Naive thymus-derived CD8-positive, alpha-beta T cell (primary cell): ENCODE results near the gene WNK3. TPM values are rescaled to one million over a fixed set of nuclear protein-coding genes. Genes with fewer than 3 reads are reported as not detected.

Source experiments
- ATAC-seq, 2 donors: fragments of 150-1000 bp; cut with Tn5 transposase in 1 of 2; sonication (Bioruptor Pico), chemical (Tn5 transposase) in 1 of 2; 1 replicate in 1 of 2; 2 replicates in 1 of 2; pipeline ENCODE4 v1.10.0; 2021; ENCODE audit warnings: mild to moderate bottlenecking in 2 of 2, moderate library complexity in 2 of 2
- POLR2A ChIA-PET: fragments of 350-600 bp; sonication (Branson Sonifier 250); formaldehyde crosslinking; loops from one replicate; lab custom pipeline; 2021; ENCODE audit warnings: antibody characterized with exemption; lab: Charles Lee
- DNase-seq, 10 donors: peaks; one replicate each; pipeline versions ENCODE4 v3.0.0 to v3.0.0-alpha.2; 2020 to 2022
- H3K27ac Mint-ChIP-seq, 10 donors: one replicate each; pipeline ENCODE4 v1.8.0; 2020 to 2022; ENCODE audit warnings: mild to moderate bottlenecking in 10 of 10, mixed read lengths in 10 of 10, moderate library complexity in 4 of 10, inconsistent platforms in 1 of 10
- H3K27me3 Mint-ChIP-seq, 5 donors: one replicate each; pipeline ENCODE4 v1.8.0; 2021 to 2022; ENCODE audit warnings: mixed read lengths in 5 of 5
- H3K36me3 Mint-ChIP-seq, 3 donors: one replicate each; pipeline ENCODE4 v1.8.0; 2020 to 2022; ENCODE audit warnings: mixed read lengths in 3 of 3, mild to moderate bottlenecking in 2 of 3, inconsistent platforms in 1 of 3
- H3K4me1 Mint-ChIP-seq, 4 donors: one replicate each; pipeline ENCODE4 v1.8.0; 2021 to 2022; ENCODE audit warnings: mixed read lengths in 4 of 4
- H3K4me3 Mint-ChIP-seq, 10 donors: one replicate each; pipeline ENCODE4 v1.8.0; 2020 to 2022; ENCODE audit warnings: mild to moderate bottlenecking in 10 of 10, mixed read lengths in 10 of 10, moderate library complexity in 6 of 10, inconsistent platforms in 1 of 10
- H3K9me3 Mint-ChIP-seq, 9 donors: one replicate each; pipeline ENCODE4 v1.8.0; 2020 to 2022; ENCODE audit warnings: mixed read lengths in 9 of 9, mild to moderate bottlenecking in 3 of 9, inconsistent platforms in 1 of 9, moderate library complexity in 1 of 9
- polyA plus RNA-seq, 3 donors: library from polyadenylated mRNA; unstranded; fragments of 300-500 nt; fragmentation: Illumina TruSeq; gene quantifications; one replicate each; pipeline ENCODE4 v1.2.3, GENCODE V29; 2021
- total RNA-seq, 8 experiments: library from RNA in 2 of 8; stranded (reverse) in 2 of 8; gene quantifications; one replicate each; pipeline ENCODE4 v1.2.3 and lab custom pipeline; 2021 to 2026

WNK3 gene
- total and polyA plus RNA-seq, 5 experiments from 2014 or later: 0.25 to 1.2 (median 0.46) TPM

- H3K27ac Mint-ChIP-seq: peak overlapping the region in 3 of 10 donors; percentile 6 to 84 (median 13)
Measured at GRCh38 chrX:54178100-54178940, 179.5 kb downstream of the WNK3 start.

GRCh38 chrX:54177306-54177705, 180.5 kb downstream of the WNK3 start:
- H3K4me3 Mint-ChIP-seq: peak overlapping the region in 3 of 10 donors; percentile 8 to 64 (median 10)
- peak overlapping the region in 2 of 10 donors; percentile 6 to 84 for H3K27ac Mint-ChIP-seq
- POLR2A ChIA-PET: no interaction called here

More at GRCh38 chrX:54178100-54178940, 179.5 kb downstream of the WNK3 start:
- no peak for ATAC-seq
- H3K27me3 Mint-ChIP-seq: no peaks in the 10 kb centered on the region
- peaks cover 0 to 55% (median 13%) of the 10 kb centered on the region in 3 donors for H3K36me3 Mint-ChIP-seq
- peak overlapping the region in 4 of 10 donors; percentile 10 to 64 (median 23) for H3K4me3 Mint-ChIP-seq
- no peak for DNase-seq
- POLR2A ChIA-PET: no interaction called here
- H3K9me3 Mint-ChIP-seq: no peaks in the 10 kb centered on the region
- H3K4me1 Mint-ChIP-seq: peaks cover 32 to 63% (median 57%) of the 10 kb centered on the region in 4 donors

GRCh38 chrX:54173791-54174190, 184.1 kb downstream of the WNK3 start:
- Mint-ChIP-seq H3K4me1 (peaks cover 15 to 30% (median 21%) of the 10 kb centered on the region in 4 donors), H3K9me3 (no peaks in the 10 kb centered on the region), H3K4me3 (no peak overlapping the region), H3K27me3 (no peaks in the 10 kb centered on the region), H3K36me3 (peaks cover 0 to 39% (median 13%) of the 10 kb centered on the region in 3 donors), H3K27ac (no peak overlapping the region)
- POLR2A ChIA-PET: no interaction called here
- no peak for ATAC-seq
- no peak for DNase-seq

More at GRCh38 chrX:54177306-54177705, 180.5 kb downstream of the WNK3 start:
- Mint-ChIP-seq H3K9me3 (no peaks in the 10 kb centered on the region), H3K4me1 (peaks cover 32 to 63% (median 56%) of the 10 kb centered on the region in 4 donors), H3K36me3 (peaks cover 0 to 59% (median 16%) of the 10 kb centered on the region in 3 donors), H3K27me3 (no peaks in the 10 kb centered on the region)
- DNase-seq (no peak), ATAC-seq (no peak)

- H3K9me3 Mint-ChIP-seq: no peaks in the 10 kb centered on the region
- ATAC-seq (no peak), DNase-seq (no peak)
- no peaks in the 10 kb centered on the region for H3K27me3 Mint-ChIP-seq
- peaks cover 0 to 31% (median 13%) of the 10 kb centered on the region in 3 donors for H3K36me3 Mint-ChIP-seq
- POLR2A ChIA-PET: no interaction called here
- peaks cover 10 to 20% (median 12%) of the 10 kb centered on the region in 4 donors for H3K4me1 Mint-ChIP-seq
- no peak overlapping the region for H3K27ac Mint-ChIP-seq
- no peak overlapping the region for H3K4me3 Mint-ChIP-seq
Measured at GRCh38 chrX:54172455-54172854, 185.4 kb downstream of the WNK3 start.

- Mint-ChIP-seq H3K4me1 (peaks cover 2 to 12% (median 5%) of the 10 kb centered on the region in 4 donors), H3K9me3 (no peaks in the 10 kb centered on the region), H3K36me3 (peaks cover 0 to 24% (median 13%) of the 10 kb centered on the region in 3 donors), H3K27me3 (no peaks in the 10 kb centered on the region), H3K4me3 (no peak overlapping the region), H3K27ac (no peak overlapping the region)
- POLR2A ChIA-PET: interaction anchor here (0.6 kb wide), 1 partner anchor 11 kb away, joined by 3 read pairs; the partner anchor contains the start of gene FAM120C
- DNase-seq (no peak), ATAC-seq (no peak)
Measured at GRCh38 chrX:54171527-54172250, 186.2 kb downstream of the WNK3 start.

- POLR2A ChIA-PET: interaction anchor here (0.6 kb wide), 1 partner anchor 12 kb away, joined by 3 read pairs; the partner anchor contains the start of gene FAM120C
- no peak for DNase-seq
- Mint-ChIP-seq H3K27me3 (no peaks in the 10 kb centered on the region), H3K36me3 (peaks cover 0 to 18% (median 11%) of the 10 kb centered on the region in 3 donors), H3K4me1 (peaks cover 0 to 9% (median 4%) of the 10 kb centered on the region in 4 donors), H3K27ac (peak overlapping the region in 1 of 10 donors; percentile 69), H3K9me3 (no peaks in the 10 kb centered on the region), H3K4me3 (no peak overlapping the region)
- ATAC-seq: no peak
Measured at GRCh38 chrX:54171091-54171490, 186.8 kb downstream of the WNK3 start.

GRCh38 chrX:54166915-54167314, 190.9 kb downstream of the WNK3 start:
- Mint-ChIP-seq H3K36me3 (no peaks in the 10 kb centered on the region), H3K27me3 (no peaks in the 10 kb centered on the region), H3K27ac (no peak overlapping the region), H3K4me3 (no peak overlapping the region), H3K4me1 (peaks cover 0 to 2% (median 0%) of the 10 kb centered on the region in 4 donors), H3K9me3 (no peaks in the 10 kb centered on the region)
- DNase-seq: no peak
- ATAC-seq: no peak
- POLR2A ChIA-PET: no interaction called here

GRCh38 chrX:54157561-54157960, 200.3 kb downstream of the WNK3 start:
- Mint-ChIP-seq H3K9me3 (no peaks in the 10 kb centered on the region), H3K4me3 (no peak overlapping the region), H3K27ac (no peak overlapping the region), H3K36me3 (peaks cover 3 to 49% (median 6%) of the 10 kb centered on the region in 3 donors), H3K4me1 (peaks cover 0 to 7% (median 0%) of the 10 kb centered on the region in 4 donors), H3K27me3 (no peaks in the 10 kb centered on the region)
- POLR2A ChIA-PET: no interaction called here
- DNase-seq: no peak
- no peak for ATAC-seq

Other genes with a start within 250 kb of the WNK3 start
- gene FAM120C, start 174.8 kb downstream of the WNK3 start, total RNA-seq: 10 to 100 TPM; 21.3 to 25.6 TPM
- gene FAM120C, start 174.8 kb downstream of the WNK3 start, polyA plus RNA-seq: 1 to 10 TPM; 6.9 to 8.1 (median 7.2) TPM
- gene TSR2, start 82.4 kb upstream of the WNK3 start, total RNA-seq: 10 to 100 TPM; 44.5 to 47.3 TPM
- 10 to 100 TPM; 65.8 to 83.4 (median 66.4) TPM for gene TSR2, start 82.4 kb upstream of the WNK3 start, polyA plus RNA-seq
- under 1 TPM in 1 of 2 experiments, not detected in 1; 0.11 TPM for gene FGD1, start 138.2 kb upstream of the WNK3 start, total RNA-seq
- gene FGD1, start 138.2 kb upstream of the WNK3 start, polyA plus RNA-seq: 1 to 10 TPM in 2 of 3 donors, under 1 TPM in 1; 0.89 to 1.8 (median 1.0) TPM
- 10 to 100 TPM; 54.8 to 55.3 TPM for gene GNL3L, start 172.2 kb upstream of the WNK3 start, total RNA-seq
- gene GNL3L, start 172.2 kb upstream of the WNK3 start, polyA plus RNA-seq: 10 to 100 TPM; 22.5 to 43.1 (median 33.3) TPM